ENCODE measurements around the gene GLDC.

Gene GLDC

GRCh38 chr9:6567140-6567591 is 78.4 kb downstream of the GLDC start:
- no peak for DNase-seq (ENCODE audit: low read depth, low spot score)
- H3K9me3 ChIP-seq (ENCODE audit: insufficient read depth, low read length): no peaks in the 10 kb centered on the region
- no peak overlapping the region for H3K4me3 ChIP-seq (ENCODE audit: insufficient read length, low read depth)
- no peaks in the 10 kb centered on the region for H3K4me1 ChIP-seq (ENCODE audit: insufficient read depth, insufficient read length)
- H3K36me3 ChIP-seq (ENCODE audit: insufficient read depth, insufficient read length, low read length): peaks cover 6% of the 10 kb centered on the region
- no peak overlapping the region for H3K9ac ChIP-seq (ENCODE audit: insufficient read length, low read depth)
- no peaks in the 10 kb centered on the region for H3K27me3 ChIP-seq (ENCODE audit: insufficient read depth, insufficient read length)
- TF ChIP-seq ZNF274 (IDR thresholded peaks at IDR 0.05; ENCODE audit: low read depth, low read length): no peak

GRCh38 chr9:6566409-6567139 is 79.0 kb downstream of the GLDC start:
- TF ChIP-seq ZNF274 (IDR thresholded peaks at IDR 0.05; ENCODE audit: low read depth, low read length) (no peak), YY1 (IDR thresholded peaks at IDR 0.05; ENCODE audit: insufficient read depth, insufficient read length) (no peak), SUZ12 (IDR thresholded peaks at IDR 0.05; ENCODE audit: extremely low read depth, insufficient read depth, insufficient read length) (no peak)
- H3K9me3 ChIP-seq (ENCODE audit: insufficient read depth, low read length): no peaks in the 10 kb centered on the region
- H3K36me3 ChIP-seq (ENCODE audit: insufficient read depth, insufficient read length, low read length): peaks cover 6% of the 10 kb centered on the region
- no peaks in the 10 kb centered on the region for H3K4me1 ChIP-seq (ENCODE audit: insufficient read depth, insufficient read length)
- no peaks in the 10 kb centered on the region for H3K27me3 ChIP-seq (ENCODE audit: insufficient read depth, insufficient read length)
- no peak overlapping the region for H3K4me3 ChIP-seq (ENCODE audit: insufficient read length, low read depth)
- no peak overlapping the region for H3K9ac ChIP-seq (ENCODE audit: insufficient read length, low read depth)
- DNase-seq (ENCODE audit: low read depth, low spot score): no peak

- no peak for DNase-seq (ENCODE audit: low read depth, low spot score)
- no peaks in the 10 kb centered on the region for H3K9me3 ChIP-seq (ENCODE audit: insufficient read depth, low read length)
- TF ChIP-seq YY1 (IDR thresholded peaks at IDR 0.05; ENCODE audit: insufficient read depth, insufficient read length) (no peak), SUZ12 (IDR thresholded peaks at IDR 0.05; ENCODE audit: extremely low read depth, insufficient read depth, insufficient read length) (no peak), ZNF274 (IDR thresholded peaks at IDR 0.05; ENCODE audit: low read depth, low read length) (no peak)
Measured at GRCh38 chr9:6565312-6565711, 80.2 kb downstream of the GLDC start.

GRCh38 chr9:6564868-6565267 is 80.7 kb downstream of the GLDC start:
- TF ChIP-seq SUZ12 (IDR thresholded peaks at IDR 0.05; ENCODE audit: extremely low read depth, insufficient read depth, insufficient read length): no peak
- no peak for TF ChIP-seq YY1 (IDR thresholded peaks at IDR 0.05; ENCODE audit: insufficient read depth, insufficient read length)
- TF ChIP-seq ZNF274 (IDR thresholded peaks at IDR 0.05; ENCODE audit: low read depth, low read length): no peak
- H3K27me3 ChIP-seq (ENCODE audit: insufficient read depth, insufficient read length): no peaks in the 10 kb centered on the region
- no peak overlapping the region for H3K9ac ChIP-seq (ENCODE audit: insufficient read length, low read depth)
- H3K36me3 ChIP-seq (ENCODE audit: insufficient read depth, insufficient read length, low read length): peaks cover 6% of the 10 kb centered on the region
- H3K9me3 ChIP-seq (ENCODE audit: insufficient read depth, low read length): no peaks in the 10 kb centered on the region
- H3K4me1 ChIP-seq (ENCODE audit: insufficient read depth, insufficient read length): no peaks in the 10 kb centered on the region
- H3K4me3 ChIP-seq (ENCODE audit: insufficient read length, low read depth): no peak overlapping the region
- no peak for DNase-seq (ENCODE audit: low read depth, low spot score)

More at GRCh38 chr9:6565312-6565711, 80.2 kb downstream of the GLDC start:
- Histone ChIP-seq H3K9ac (ENCODE audit: insufficient read length, low read depth) (no peak overlapping the region), H3K4me1 (ENCODE audit: insufficient read depth, insufficient read length) (no peaks in the 10 kb centered on the region), H3K4me3 (ENCODE audit: insufficient read length, low read depth) (no peak overlapping the region), H3K27me3 (ENCODE audit: insufficient read depth, insufficient read length) (no peaks in the 10 kb centered on the region), H3K36me3 (ENCODE audit: insufficient read depth, insufficient read length, low read length) (peaks cover 6% of the 10 kb centered on the region)

GRCh38 chr9:6564360-6564759 is 81.2 kb downstream of the GLDC start:
- Histone ChIP-seq H3K4me1 (ENCODE audit: insufficient read depth, insufficient read length) (no peaks in the 10 kb centered on the region), H3K9me3 (ENCODE audit: insufficient read depth, low read length) (no peaks in the 10 kb centered on the region), H3K4me3 (ENCODE audit: insufficient read length, low read depth) (no peak overlapping the region), H3K27me3 (ENCODE audit: insufficient read depth, insufficient read length) (no peaks in the 10 kb centered on the region), H3K9ac (ENCODE audit: insufficient read length, low read depth) (no peak overlapping the region), H3K36me3 (ENCODE audit: insufficient read depth, insufficient read length, low read length) (peaks cover 6% of the 10 kb centered on the region)
- no peak for TF ChIP-seq YY1 (IDR thresholded peaks at IDR 0.05; ENCODE audit: insufficient read depth, insufficient read length)
- TF ChIP-seq ZNF274 (IDR thresholded peaks at IDR 0.05; ENCODE audit: low read depth, low read length): no peak
- TF ChIP-seq SUZ12 (IDR thresholded peaks at IDR 0.05; ENCODE audit: extremely low read depth, insufficient read depth, insufficient read length): no peak
- DNase-seq (ENCODE audit: low read depth, low spot score): no peak

- peaks cover 6% of the 10 kb centered on the region for H3K36me3 ChIP-seq (ENCODE audit: insufficient read depth, insufficient read length, low read length)
- no peak overlapping the region for H3K9ac ChIP-seq (ENCODE audit: insufficient read length, low read depth)
- TF ChIP-seq ZNF274 (IDR thresholded peaks at IDR 0.05; ENCODE audit: low read depth, low read length) (no peak), SUZ12 (IDR thresholded peaks at IDR 0.05; ENCODE audit: extremely low read depth, insufficient read depth, insufficient read length) (no peak), YY1 (IDR thresholded peaks at IDR 0.05; ENCODE audit: insufficient read depth, insufficient read length) (no peak)
- H3K9me3 ChIP-seq (ENCODE audit: insufficient read depth, low read length): no peaks in the 10 kb centered on the region
- H3K27me3 ChIP-seq (ENCODE audit: insufficient read depth, insufficient read length): no peaks in the 10 kb centered on the region
- H3K4me1 ChIP-seq (ENCODE audit: insufficient read depth, insufficient read length): no peaks in the 10 kb centered on the region
- DNase-seq (ENCODE audit: low read depth, low spot score): no peak
- H3K4me3 ChIP-seq (ENCODE audit: insufficient read length, low read depth): no peak overlapping the region
Measured at GRCh38 chr9:6562871-6563430, 82.6 kb downstream of the GLDC start.

- Histone ChIP-seq H3K9ac (ENCODE audit: insufficient read length, low read depth) (no peak overlapping the region), H3K9me3 (ENCODE audit: insufficient read depth, low read length) (no peaks in the 10 kb centered on the region), H3K36me3 (ENCODE audit: insufficient read depth, insufficient read length, low read length) (peaks cover 6% of the 10 kb centered on the region), H3K27me3 (ENCODE audit: insufficient read depth, insufficient read length) (no peaks in the 10 kb centered on the region), H3K4me3 (ENCODE audit: insufficient read length, low read depth) (no peak overlapping the region), H3K4me1 (ENCODE audit: insufficient read depth, insufficient read length) (no peaks in the 10 kb centered on the region)
- no peak for TF ChIP-seq ZNF274 (IDR thresholded peaks at IDR 0.05; ENCODE audit: low read depth, low read length)
- TF ChIP-seq YY1 (IDR thresholded peaks at IDR 0.05; ENCODE audit: insufficient read depth, insufficient read length): no peak
- no peak for TF ChIP-seq SUZ12 (IDR thresholded peaks at IDR 0.05; ENCODE audit: extremely low read depth, insufficient read depth, insufficient read length)
- DNase-seq (ENCODE audit: low read depth, low spot score): no peak
Measured at GRCh38 chr9:6562201-6562600, 83.3 kb downstream of the GLDC start.

Data from NT2/D1 (cell line).